Neural cell (in vitro differentiated cells): ENCODE measurements around the gene ADAMTS17. TPM values are rescaled to one million over a fixed set of nuclear protein-coding genes. Genes with fewer than 3 reads are reported as not detected.

Source experiments
- H2AFZ ChIP-seq: fragments of 200-600, 300-800 bp; sonication (generic), shearing (Covaris generic); 2 replicates; pipeline ENCODE4 v1.6.0; 2014; ENCODE audit warnings: low read depth, mild to moderate bottlenecking, antibody characterized with exemption, low read length, moderate library complexity
- H3F3A ChIP-seq: fragments of 200-600 bp; shearing (Covaris generic); 2 replicates; pipeline ENCODE4 v1.6.1; 2016; ENCODE audit warnings: mild to moderate bottlenecking, moderate library complexity, mixed read lengths, antibody characterized with exemption, low read length; ENCODE audit not compliant: insufficient read depth, poor library complexity, severe bottlenecking
- H3K27ac ChIP-seq: fragments of 200-600, 300-800 bp; sonication (generic), shearing (Covaris generic); 2 replicates; pipeline ENCODE4 v1.5.1; 2014; ENCODE audit warnings: mild to moderate bottlenecking, low read length, moderate library complexity
- H3K27me3 ChIP-seq: fragments of 300-800, 200-600 bp; sonication (generic), shearing (Covaris generic); 2 replicates; pipeline ENCODE4 v1.6.0; 2014; ENCODE audit warnings: mild to moderate bottlenecking, low read depth, low read length, moderate library complexity; ENCODE audit not compliant: insufficient read depth
- H3K36me3 ChIP-seq: fragments of 300-800, 200-600 bp; sonication (generic), shearing (Covaris generic); 2 replicates; pipeline ENCODE4 v1.5.1; 2014; ENCODE audit warnings: mild to moderate bottlenecking, antibody characterized with exemption, low read length, moderate library complexity; ENCODE audit not compliant: insufficient read depth
- H3K4me2 ChIP-seq: fragments of 300-800, 200-600 bp; sonication (generic), shearing (Covaris generic); 2 replicates; pipeline ENCODE4 v1.6.0; 2014; ENCODE audit warnings: mild to moderate bottlenecking, low read length
- H3K4me3 ChIP-seq: fragments of 300-800, 200-600 bp; sonication (generic), shearing (Covaris generic); 2 replicates; pipeline ENCODE4 v1.5.1; 2014; ENCODE audit warnings: mild to moderate bottlenecking, low read length, moderate library complexity
- H3K79me2 ChIP-seq: fragments of 200-600 bp; shearing (Covaris generic); replicated peaks from 2 replicates; pipeline ENCODE4 v1.6.0; 2014; ENCODE audit warnings: mild to moderate bottlenecking, low read length, moderate library complexity; ENCODE audit not compliant: insufficient read depth
- H3K9ac ChIP-seq: fragments of 300-800, 200-600 bp; sonication (generic), shearing (Covaris generic); 2 replicates; pipeline ENCODE4 v1.6.1; 2016; ENCODE audit warnings: mild to moderate bottlenecking, low read length, mixed read lengths
- H3K9me2 ChIP-seq: fragments of 200-600 bp; shearing (Covaris generic); 2 replicates; pipeline ENCODE4 v1.6.1; 2016; ENCODE audit warnings: mild to moderate bottlenecking, low read length, mixed read lengths; ENCODE audit not compliant: insufficient read depth
- H3K9me3 ChIP-seq: fragments of 200-600, 300-800 bp; sonication (generic), shearing (Covaris generic); 2 replicates; pipeline ENCODE4 v1.6.1; 2016; ENCODE audit warnings: mild to moderate bottlenecking, mixed run types, low read length, moderate library complexity, mixed read lengths
- H4K20me1 ChIP-seq: fragments of 200-600 bp; shearing (Covaris generic); 2 replicates; pipeline ENCODE4 v1.6.1; 2016; ENCODE audit warnings: mild to moderate bottlenecking, mixed run types; ENCODE audit not compliant: insufficient read depth
- EP300 ChIP-seq: fragments of 450-650 bp; conservative IDR thresholded peaks from 2 replicates; pipeline ENCODE4 v1.6.1; 2014; ENCODE audit warnings: antibody characterized with exemption, mild to moderate bottlenecking, moderate library complexity; ENCODE audit not compliant: poor library complexity, severe bottlenecking
- EZH2 ChIP-seq: fragments of 200-600, 300-800 bp; shearing (Covaris generic), sonication (generic); IDR thresholded peaks from 2 replicates; pipeline ENCODE4 v1.6.1; 2014; ENCODE audit warnings: antibody characterized with exemption, low read length, borderline replicate concordance, mild to moderate bottlenecking; ENCODE audit not compliant: insufficient read depth, poor library complexity, severe bottlenecking
- MXI1 ChIP-seq: fragments of 450-650 bp; conservative IDR thresholded peaks from 2 replicates; pipeline ENCODE4 v1.6.1; 2014; ENCODE audit warnings: antibody characterized with exemption, mild to moderate bottlenecking; ENCODE audit not compliant: poor library complexity, severe bottlenecking
- POLR2AphosphoS5 ChIP-seq: IDR thresholded peaks from 2 replicates; pipeline ENCODE4 v1.6.1; 2012
- RAD21 ChIP-seq: fragments of 450-650 bp; conservative IDR thresholded peaks from 2 replicates; pipeline ENCODE4 v1.6.1; 2014; ENCODE audit warnings: antibody characterized with exemption, mild to moderate bottlenecking, moderate library complexity
- SMC3 ChIP-seq: fragments of 450-650 bp; conservative IDR thresholded peaks from 2 replicates; pipeline ENCODE4 v1.6.1; 2014; ENCODE audit warnings: antibody characterized with exemption, mild to moderate bottlenecking, moderate library complexity; ENCODE audit not compliant: poor library complexity
- TAF1 ChIP-seq: IDR thresholded peaks from 2 replicates; pipeline ENCODE4 v1.6.1; 2012; ENCODE audit warnings: low read depth
- polyA plus RNA-seq: library from polyadenylated mRNA; depleted of rRNA; stranded (reverse); fragments of >200 nt; gene quantifications from 2 replicates; pipeline ENCODE4 v1.2.3, GENCODE V29; 2014
- TF ChIP-seq, protein P1 (sequence below): IDR thresholded peaks from 2 replicates; pipeline ENCODE4 v1.6.1; 2012; ENCODE audit warnings: borderline replicate concordance
- TF ChIP-seq, protein P2 (sequence below): fragments of 450-650 bp; IDR thresholded peaks from 2 replicates; pipeline ENCODE4 v1.5.1; 2014; ENCODE audit warnings: antibody characterized with exemption, mild to moderate bottlenecking, moderate library complexity; ENCODE audit not compliant: poor library complexity, severe bottlenecking

ADAMTS17 gene
- polyA plus RNA-seq, 1 donor from 2014 or later, result 0.04 TPM

DNA sequence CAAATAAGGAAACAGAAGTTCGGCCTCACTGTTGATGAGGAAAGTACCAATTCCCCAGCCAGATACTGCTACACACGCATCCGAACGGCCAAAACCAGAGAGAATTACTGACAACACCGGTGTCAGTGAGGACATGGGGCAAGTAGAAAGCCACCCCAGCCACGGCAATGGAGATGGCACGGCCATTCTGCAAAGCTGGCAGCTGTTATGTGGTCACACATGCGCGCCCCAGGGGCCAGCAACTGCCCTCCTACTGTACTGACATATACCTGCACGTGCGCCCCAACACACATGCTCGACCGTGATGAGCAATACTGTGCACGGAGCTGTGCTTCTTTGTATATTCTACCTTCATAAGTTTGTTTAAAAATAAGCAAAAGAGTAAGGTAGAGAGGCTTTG lies 217.4 kb downstream of the ADAMTS17 start:
- TF ChIP-seq, protein P1, sequence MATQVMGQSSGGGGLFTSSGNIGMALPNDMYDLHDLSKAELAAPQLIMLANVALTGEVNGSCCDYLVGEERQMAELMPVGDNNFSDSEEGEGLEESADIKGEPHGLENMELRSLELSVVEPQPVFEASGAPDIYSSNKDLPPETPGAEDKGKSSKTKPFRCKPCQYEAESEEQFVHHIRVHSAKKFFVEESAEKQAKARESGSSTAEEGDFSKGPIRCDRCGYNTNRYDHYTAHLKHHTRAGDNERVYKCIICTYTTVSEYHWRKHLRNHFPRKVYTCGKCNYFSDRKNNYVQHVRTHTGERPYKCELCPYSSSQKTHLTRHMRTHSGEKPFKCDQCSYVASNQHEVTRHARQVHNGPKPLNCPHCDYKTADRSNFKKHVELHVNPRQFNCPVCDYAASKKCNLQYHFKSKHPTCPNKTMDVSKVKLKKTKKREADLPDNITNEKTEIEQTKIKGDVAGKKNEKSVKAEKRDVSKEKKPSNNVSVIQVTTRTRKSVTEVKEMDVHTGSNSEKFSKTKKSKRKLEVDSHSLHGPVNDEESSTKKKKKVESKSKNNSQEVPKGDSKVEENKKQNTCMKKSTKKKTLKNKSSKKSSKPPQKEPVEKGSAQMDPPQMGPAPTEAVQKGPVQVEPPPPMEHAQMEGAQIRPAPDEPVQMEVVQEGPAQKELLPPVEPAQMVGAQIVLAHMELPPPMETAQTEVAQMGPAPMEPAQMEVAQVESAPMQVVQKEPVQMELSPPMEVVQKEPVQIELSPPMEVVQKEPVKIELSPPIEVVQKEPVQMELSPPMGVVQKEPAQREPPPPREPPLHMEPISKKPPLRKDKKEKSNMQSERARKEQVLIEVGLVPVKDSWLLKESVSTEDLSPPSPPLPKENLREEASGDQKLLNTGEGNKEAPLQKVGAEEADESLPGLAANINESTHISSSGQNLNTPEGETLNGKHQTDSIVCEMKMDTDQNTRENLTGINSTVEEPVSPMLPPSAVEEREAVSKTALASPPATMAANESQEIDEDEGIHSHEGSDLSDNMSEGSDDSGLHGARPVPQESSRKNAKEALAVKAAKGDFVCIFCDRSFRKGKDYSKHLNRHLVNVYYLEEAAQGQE, result no peak
- no peak for TF ChIP-seq POLR2AphosphoS5
- no peak for TF ChIP-seq TAF1
- H3K4me2 ChIP-seq, result no peak overlapping the region
- no peak overlapping the region for H3K9ac ChIP-seq
- no peaks in the 10 kb centered on the region for H3K36me3 ChIP-seq
- peaks cover 11% of the 10 kb centered on the region for H3K9me3 ChIP-seq
- no peaks in the 10 kb centered on the region for H3K9me2 ChIP-seq
- H3K79me2 ChIP-seq, result no peaks in the 10 kb centered on the region
- no peak overlapping the region for H3K4me3 ChIP-seq
- no peaks in the 10 kb centered on the region for H3F3A ChIP-seq
- no peaks in the 10 kb centered on the region for H3K27me3 ChIP-seq
- no peak overlapping the region for H2AFZ ChIP-seq
- H4K20me1 ChIP-seq, result no peaks in the 10 kb centered on the region
- no peak overlapping the region for H3K27ac ChIP-seq

DNA sequence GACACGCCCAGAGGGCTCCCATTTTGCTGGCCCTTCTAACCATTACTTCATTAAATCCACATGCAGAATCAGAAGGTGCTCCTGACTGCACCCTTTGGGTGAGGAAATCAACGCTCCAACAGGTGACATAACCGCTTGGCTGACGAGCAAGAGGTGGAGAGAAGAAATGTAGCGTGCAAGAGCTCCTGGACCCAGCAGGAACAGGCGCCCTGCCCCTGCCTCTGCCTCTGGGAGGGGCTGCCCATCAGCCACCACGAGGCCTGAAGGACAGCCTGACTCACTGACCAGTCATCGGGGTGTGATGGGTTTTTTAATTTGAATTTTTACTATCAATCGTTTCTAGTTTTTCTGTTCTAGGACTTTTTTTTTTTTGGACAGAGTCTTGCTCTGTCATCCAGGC lies 218.2 kb downstream of the ADAMTS17 start:
- Histone ChIP-seq H3K27ac (no peak overlapping the region), H3K9me2 (no peaks in the 10 kb centered on the region), H2AFZ (no peak overlapping the region), H3K36me3 (no peaks in the 10 kb centered on the region), H3K4me3 (no peak overlapping the region), H4K20me1 (no peaks in the 10 kb centered on the region), H3F3A (no peaks in the 10 kb centered on the region), H3K4me2 (no peak overlapping the region), H3K27me3 (no peaks in the 10 kb centered on the region), H3K79me2 (no peaks in the 10 kb centered on the region), H3K9me3 (peaks cover 11% of the 10 kb centered on the region), H3K9ac (no peak overlapping the region)
- TF ChIP-seq EZH2, result no peak
- TF ChIP-seq RAD21, result no peak
- no peak for TF ChIP-seq SMC3
- no peak for TF ChIP-seq MXI1
- TF ChIP-seq, protein P2, sequence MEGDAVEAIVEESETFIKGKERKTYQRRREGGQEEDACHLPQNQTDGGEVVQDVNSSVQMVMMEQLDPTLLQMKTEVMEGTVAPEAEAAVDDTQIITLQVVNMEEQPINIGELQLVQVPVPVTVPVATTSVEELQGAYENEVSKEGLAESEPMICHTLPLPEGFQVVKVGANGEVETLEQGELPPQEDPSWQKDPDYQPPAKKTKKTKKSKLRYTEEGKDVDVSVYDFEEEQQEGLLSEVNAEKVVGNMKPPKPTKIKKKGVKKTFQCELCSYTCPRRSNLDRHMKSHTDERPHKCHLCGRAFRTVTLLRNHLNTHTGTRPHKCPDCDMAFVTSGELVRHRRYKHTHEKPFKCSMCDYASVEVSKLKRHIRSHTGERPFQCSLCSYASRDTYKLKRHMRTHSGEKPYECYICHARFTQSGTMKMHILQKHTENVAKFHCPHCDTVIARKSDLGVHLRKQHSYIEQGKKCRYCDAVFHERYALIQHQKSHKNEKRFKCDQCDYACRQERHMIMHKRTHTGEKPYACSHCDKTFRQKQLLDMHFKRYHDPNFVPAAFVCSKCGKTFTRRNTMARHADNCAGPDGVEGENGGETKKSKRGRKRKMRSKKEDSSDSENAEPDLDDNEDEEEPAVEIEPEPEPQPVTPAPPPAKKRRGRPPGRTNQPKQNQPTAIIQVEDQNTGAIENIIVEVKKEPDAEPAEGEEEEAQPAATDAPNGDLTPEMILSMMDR, result no peak
- TF ChIP-seq, protein P1, result no peak
- no peak for TF ChIP-seq EP300
- no peak for TF ChIP-seq POLR2AphosphoS5
- no peak for TF ChIP-seq TAF1
